Upper lobe of right lung (tissue), 1 donor: Measurements from ENCODE around the gene ZNF678. TPM values are rescaled to one million over a fixed set of nuclear protein-coding genes. Genes with fewer than 3 reads are reported as not detected.

Experiments
- ATAC-seq: fragments of 200-7000 bp; cut with Tn5 transposase; one replicate; pipeline ENCODE4 v1.9.1; 2020; ENCODE audit warnings: mild to moderate bottlenecking, moderate library complexity
- DNase-seq: peaks from one replicate; pipeline ENCODE4 v3.0.0-alpha.2; 2020
- H3K27ac ChIP-seq: fragments of 200-600 bp; one replicate; pipeline ENCODE4 v1.8.0; 2022
- H3K27me3 ChIP-seq: fragments of 200-600 bp; one replicate; pipeline ENCODE4 v1.8.0; 2022; ENCODE audit warnings: mild to moderate bottlenecking
- H3K36me3 ChIP-seq: fragments of 200-600 bp; one replicate; pipeline ENCODE4 v1.8.0; 2022
- H3K4me1 ChIP-seq: fragments of 200-600 bp; one replicate; pipeline ENCODE4 v1.8.0; 2022
- H3K4me3 ChIP-seq: fragments of 200-600 bp; one replicate; pipeline ENCODE4 v1.8.0; 2022; ENCODE audit warnings: mild to moderate bottlenecking
- H3K9me3 ChIP-seq: fragments of 200-600 bp; one replicate; pipeline ENCODE4 v1.8.0; 2022
- CTCF ChIP-seq: fragments of 200-600 bp; IDR thresholded peaks from one replicate; pipeline ENCODE4 v1.8.0; 2022; ENCODE audit warnings: antibody characterized with exemption
- intact Hi-C: fragments of 100-400 bp; cut with DNase I; formaldehyde crosslinking; loops from one replicate; pipeline ENCODE4 v1.11.0; 2022
- long read RNA-seq: library from polyadenylated mRNA; unstranded; transcript quantifications from one replicate; pipeline ENCODE4 v2.0.0, GENCODE V29; 2021
- total RNA-seq: library from RNA; stranded (reverse); fragmentation: NEBNext Ultra II Directional; extraction: Animal tissue kit (Norgen Biotek cat#: 25700); gene quantifications from one replicate; pipeline ENCODE4 v1.2.1, GENCODE V29; 2021
- donor health status: DM: no; HTN: yes; CAD: no; lungs with severe emphysema.

ZNF678 gene
- total RNA-seq: 8.6 TPM
- long read RNA-seq, full-length matches to known transcripts: 6 of 12 reads
- long read RNA-seq, partial matches to known transcripts: 1 of 12 reads
- long read RNA-seq, other reads (novel, unspliced or antisense): 5 of 12 reads

GRCh38 chr1:227563324-227564201, at the start of gene ZNF678:
Gene ZNF678, plus strand, starts transcription at chr1:227563556. Its CDS starts 87,436 bp downstream, at chr1:227650992.
- ATAC-seq (peak; percentile 96), DNase-seq (peak; percentile 95)
- Histone ChIP-seq H3K4me3 (peak within 1 kb of the TSS; percentile 90), H3K27ac (peak within 1 kb of the TSS; percentile 93), H3K9me3 (no peaks in the 10 kb centered on the region), H3K4me1 (no peaks in the 10 kb centered on the region), H3K36me3 (no peaks in the 10 kb centered on the region), H3K27me3 (peaks cover 22% of the 10 kb centered on the region)
- intact Hi-C loops: no loop called here
- no peak for TF ChIP-seq CTCF

GRCh38 chr1:227518876-227519275, 44.5 kb upstream of the ZNF678 start:
- H3K27me3 ChIP-seq: no peaks in the 10 kb centered on the region
- intact Hi-C loops: no loop called here
- no peaks in the 10 kb centered on the region for H3K36me3 ChIP-seq
- TF ChIP-seq CTCF: no peak
- DNase-seq (no peak), ATAC-seq (no peak)
- no peak overlapping the region for H3K27ac ChIP-seq
- H3K4me1 ChIP-seq: no peaks in the 10 kb centered on the region
- no peaks in the 10 kb centered on the region for H3K9me3 ChIP-seq
- H3K4me3 ChIP-seq: no peak overlapping the region

- TF ChIP-seq CTCF: no peak
- no peak for DNase-seq
- intact Hi-C loops: no loop called here
- peaks cover 14% of the 10 kb centered on the region for H3K9me3 ChIP-seq
- no peak overlapping the region for H3K27ac ChIP-seq
- no peak overlapping the region for H3K4me3 ChIP-seq
- H3K4me1 ChIP-seq: no peaks in the 10 kb centered on the region
- ATAC-seq: no peak
- H3K36me3 ChIP-seq: no peaks in the 10 kb centered on the region
- H3K27me3 ChIP-seq: no peaks in the 10 kb centered on the region
These were observed 41.6 kb upstream of the ZNF678 start for GRCh38 chr1:227521782-227522181.

- Histone ChIP-seq H3K36me3 (no peaks in the 10 kb centered on the region), H3K27ac (no peak overlapping the region), H3K9me3 (peaks cover 50% of the 10 kb centered on the region), H3K27me3 (no peaks in the 10 kb centered on the region), H3K4me3 (no peak overlapping the region), H3K4me1 (no peaks in the 10 kb centered on the region)
- ATAC-seq (no peak), DNase-seq (no peak)
- no peak for TF ChIP-seq CTCF
- intact Hi-C loops: no loop called here
These were observed 36.8 kb upstream of the ZNF678 start for GRCh38 chr1:227526524-227526923.

GRCh38 chr1:227532019-227532619, 31.2 kb upstream of the ZNF678 start:
- Histone ChIP-seq H3K27ac (no peak overlapping the region), H3K4me3 (no peak overlapping the region), H3K36me3 (no peaks in the 10 kb centered on the region), H3K9me3 (peaks cover 39% of the 10 kb centered on the region), H3K27me3 (no peaks in the 10 kb centered on the region), H3K4me1 (no peaks in the 10 kb centered on the region)
- ATAC-seq: no peak
- no peak for DNase-seq
- no peak for TF ChIP-seq CTCF
- intact Hi-C loops: no loop called here
